Uterus (tissue), 2 donors: ENCODE results near the gene EPB41.

Experiments used
- CTCF ChIP-seq, 4 experiments: fragments of 200-600 bp in 2 of 4; fragments of 450-650 bp in 2 of 4; sonication (generic) in 2 of 4; IDR thresholded peaks; one replicate each; pipeline ENCODE4 v1.5.1; 2016 to 2019; ENCODE audit warnings: antibody characterized with exemption in 4 of 4, mild to moderate bottlenecking in 2 of 4, moderate library complexity in 1 of 4
- POLR2A ChIP-seq, 2 donors: fragments of 450-650 bp; IDR thresholded peaks; one replicate each; pipeline ENCODE4 v1.6.1; 2016; ENCODE audit warnings: antibody characterized with exemption in 2 of 2, mild to moderate bottlenecking in 1 of 2, moderate library complexity in 1 of 2

- no peak for TF ChIP-seq CTCF (IDR thresholded peaks at IDR 0.05)
- TF ChIP-seq POLR2A (IDR thresholded peaks at IDR 0.05): no peak
Measured at GRCh38 chr1:29077155-29077554, 162.8 kb downstream of the EPB41 start.
